NK-92 treated with Interleukin-12 subunit alpha and Interleukin-12 subunit beta, amount 100 ng/mL, for 24 hours (cell line): ENCODE measurements around the gene CARS2.
"Not testable (repeated sequence)": the region's sequence is repeated elsewhere in the genome, so short reads cannot be mapped to it uniquely, and the experiment has no call there.

ENCODE experiments used
- DNase-seq: peaks from one replicate; lab custom pipeline; 2025; lab: John Stamatoyannopoulos, UW

The CARS2 gene, protein sequence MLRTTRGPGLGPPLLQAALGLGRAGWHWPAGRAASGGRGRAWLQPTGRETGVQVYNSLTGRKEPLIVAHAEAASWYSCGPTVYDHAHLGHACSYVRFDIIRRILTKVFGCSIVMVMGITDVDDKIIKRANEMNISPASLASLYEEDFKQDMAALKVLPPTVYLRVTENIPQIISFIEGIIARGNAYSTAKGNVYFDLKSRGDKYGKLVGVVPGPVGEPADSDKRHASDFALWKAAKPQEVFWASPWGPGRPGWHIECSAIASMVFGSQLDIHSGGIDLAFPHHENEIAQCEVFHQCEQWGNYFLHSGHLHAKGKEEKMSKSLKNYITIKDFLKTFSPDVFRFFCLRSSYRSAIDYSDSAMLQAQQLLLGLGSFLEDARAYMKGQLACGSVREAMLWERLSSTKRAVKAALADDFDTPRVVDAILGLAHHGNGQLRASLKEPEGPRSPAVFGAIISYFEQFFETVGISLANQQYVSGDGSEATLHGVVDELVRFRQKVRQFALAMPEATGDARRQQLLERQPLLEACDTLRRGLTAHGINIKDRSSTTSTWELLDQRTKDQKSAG

DNA sequence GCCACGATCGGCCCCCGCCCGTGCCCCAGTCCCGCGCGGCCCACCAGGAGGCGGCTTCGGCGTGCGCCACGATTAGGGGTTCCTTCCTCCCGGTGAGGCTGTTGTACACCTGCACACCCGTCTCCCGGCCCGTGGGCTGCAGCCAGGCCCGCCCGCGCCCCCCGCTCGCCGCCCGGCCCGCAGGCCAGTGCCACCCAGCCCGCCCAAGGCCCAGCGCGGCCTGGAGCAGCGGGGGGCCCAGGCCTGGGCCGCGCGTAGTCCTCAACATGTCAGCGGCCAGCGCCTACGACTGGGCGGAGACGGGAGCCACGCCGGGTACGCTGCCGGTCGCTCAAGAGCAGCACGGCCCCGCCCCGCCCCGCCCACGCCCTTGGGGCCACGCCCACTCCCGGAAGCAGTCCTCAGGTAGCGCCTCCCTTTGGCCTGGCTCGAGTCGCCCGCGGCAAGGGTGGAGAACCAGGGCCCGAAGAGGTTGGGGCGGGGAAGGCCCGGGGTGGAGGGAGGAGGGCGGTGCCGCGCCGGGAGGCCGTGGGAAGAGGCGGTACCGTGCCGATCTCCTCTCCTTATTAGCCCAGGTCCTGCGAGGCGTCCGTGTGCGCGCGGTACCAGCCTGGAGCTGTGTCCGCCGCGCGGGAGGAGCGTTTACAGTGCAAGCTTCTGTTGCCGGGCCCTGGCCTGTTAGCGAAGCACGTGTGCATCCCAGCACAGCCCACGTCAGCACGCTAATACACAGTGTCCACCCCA, at the start of gene CARS2:
Gene CARS2 (minus strand): TSS at position 291 of the 744 bp plus-strand sequence. CDS start 23 bp downstream, at position 268.
- peak; percentile 97 for DNase-seq

DNA sequence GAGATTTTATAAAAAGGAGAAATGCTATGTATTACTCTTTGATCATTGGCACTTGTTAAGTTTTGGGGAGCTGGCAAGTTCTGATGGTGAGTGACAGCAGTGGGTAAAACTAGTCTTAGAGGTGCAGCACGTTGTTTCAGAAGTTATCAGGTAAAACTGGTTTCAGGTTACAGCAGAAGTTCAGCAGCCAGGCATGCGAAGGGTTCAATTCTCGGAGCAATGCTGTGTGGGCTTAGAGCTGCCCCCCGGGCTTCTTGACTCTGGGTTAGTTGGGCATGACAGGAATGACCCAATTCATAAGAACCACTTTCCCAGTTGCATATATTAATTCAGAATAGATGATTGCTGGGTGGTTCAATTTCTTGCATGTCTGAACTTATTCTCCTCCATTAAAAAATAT, 42.4 kb upstream of the CARS2 start:
- no peak for DNase-seq

DNA sequence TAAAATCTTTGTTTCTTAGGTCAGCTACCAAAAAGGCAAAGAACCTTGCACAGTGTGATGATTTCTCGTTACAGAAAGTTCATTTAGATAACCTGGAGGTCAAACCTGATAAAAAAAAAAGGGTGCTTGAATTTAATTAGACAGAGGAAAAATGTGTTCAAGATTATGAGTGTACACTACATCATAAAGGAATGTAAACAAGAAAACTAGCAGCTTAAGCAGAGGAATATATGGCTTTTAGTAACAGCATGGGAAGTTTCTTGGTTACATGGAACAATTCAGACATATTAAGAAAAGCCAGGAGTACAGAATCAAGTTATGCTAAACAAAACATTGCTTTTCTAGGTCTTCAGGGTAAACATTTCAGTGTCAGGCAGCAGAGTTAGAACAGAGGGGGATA, 40.5 kb upstream of the CARS2 start:
- DNase-seq = no peak

DNA sequence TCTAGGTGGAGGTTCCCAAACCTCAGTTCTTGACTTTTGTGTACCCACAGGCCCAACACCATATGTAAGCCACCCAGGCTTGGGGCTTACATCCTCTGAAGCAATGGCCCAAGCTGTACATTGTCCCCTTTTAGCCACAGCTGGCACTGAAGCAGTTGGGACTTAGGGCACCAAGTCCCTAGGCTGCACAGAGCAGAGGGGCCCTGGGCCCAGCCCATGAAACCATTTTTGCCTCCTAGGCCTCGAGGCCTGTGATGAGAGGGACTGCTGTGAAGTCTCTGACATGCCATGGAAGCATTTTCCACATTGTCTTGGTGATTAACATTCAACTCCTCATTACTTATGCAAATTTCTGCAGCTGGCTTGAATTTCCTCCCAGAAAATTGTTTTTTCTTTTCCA, 37.8 kb upstream of the CARS2 start:
- no peak for DNase-seq

DNA sequence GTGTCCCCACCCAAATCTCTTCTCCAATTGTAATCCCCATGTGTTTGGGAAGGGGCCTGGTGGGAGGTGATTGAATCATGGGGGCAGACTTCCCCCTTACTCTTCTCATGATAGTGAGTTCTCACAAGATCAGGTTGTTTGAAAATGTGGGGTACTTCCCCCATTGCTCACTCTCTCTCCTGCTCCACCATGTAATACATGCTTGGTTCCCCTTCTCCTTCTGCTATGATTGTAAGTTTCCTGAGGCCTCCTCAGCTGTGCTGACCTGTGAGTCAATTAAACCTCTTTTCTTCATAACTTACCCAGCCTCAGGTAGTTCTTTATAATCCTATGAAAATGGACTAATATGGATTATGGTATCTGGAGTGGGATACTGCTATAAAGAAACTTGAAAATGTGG, 31.6 kb upstream of the CARS2 start:
- DNase-seq = no peak

DNA sequence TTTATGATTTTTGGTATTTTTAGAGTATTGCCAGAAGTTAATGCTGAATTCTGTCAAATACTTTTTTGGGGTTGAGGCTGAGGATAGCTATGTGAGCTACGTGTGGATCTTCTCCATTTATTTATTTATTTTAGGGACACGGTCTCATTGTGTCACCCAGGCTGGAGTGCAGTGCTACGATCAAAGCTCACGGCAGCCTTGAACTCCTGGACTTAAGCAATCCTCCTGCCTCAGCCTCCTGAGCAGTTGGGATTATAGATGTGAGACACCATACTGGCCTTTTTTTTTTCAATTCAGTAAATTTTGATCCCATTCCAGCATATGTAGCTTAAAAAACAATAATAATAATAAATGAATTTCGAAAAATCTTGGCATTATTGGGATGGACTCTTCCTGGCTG, 28.6 kb upstream of the CARS2 start:
- DNase-seq = no peak

DNA sequence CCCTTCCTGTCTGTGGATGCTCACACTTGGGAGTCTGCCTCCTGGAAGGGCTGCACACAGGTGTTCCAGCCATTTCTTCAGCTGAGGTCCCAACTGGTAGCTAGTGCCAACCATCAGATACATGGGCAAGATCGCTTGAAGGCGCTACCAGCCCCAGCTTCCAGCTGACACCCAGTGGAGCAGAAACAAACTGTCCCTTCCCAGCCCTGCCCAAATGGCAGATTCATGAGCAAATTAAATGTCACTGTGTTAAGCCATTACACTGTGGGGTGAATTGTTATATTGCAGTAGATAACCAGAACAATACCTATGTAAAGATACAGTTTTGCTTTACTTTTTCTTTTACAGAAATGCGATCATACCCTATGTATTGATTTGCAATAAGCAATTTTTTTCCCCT, 25.2 kb upstream of the CARS2 start:
- no peak for DNase-seq

DNA sequence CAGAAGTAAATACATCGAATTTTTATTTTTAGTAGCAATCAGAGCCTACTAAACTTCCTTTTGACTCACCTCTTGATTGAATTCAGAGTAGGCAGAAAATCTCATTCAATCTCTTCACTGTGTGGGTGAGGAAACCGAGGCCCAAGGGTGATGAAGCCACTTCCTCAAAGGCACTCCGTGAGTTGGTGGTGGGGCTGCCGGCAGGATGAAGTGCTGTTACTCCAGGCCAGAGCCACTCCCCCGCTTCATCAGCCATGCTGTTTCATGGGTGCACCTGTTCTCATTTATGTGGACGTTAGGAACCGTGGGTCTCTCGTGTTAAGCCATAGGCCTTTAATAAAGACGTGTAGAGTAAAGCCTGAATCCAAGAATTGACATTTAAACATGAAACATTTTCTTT, 20.8 kb upstream of the CARS2 start:
- DNase-seq = peak; percentile 69

DNA sequence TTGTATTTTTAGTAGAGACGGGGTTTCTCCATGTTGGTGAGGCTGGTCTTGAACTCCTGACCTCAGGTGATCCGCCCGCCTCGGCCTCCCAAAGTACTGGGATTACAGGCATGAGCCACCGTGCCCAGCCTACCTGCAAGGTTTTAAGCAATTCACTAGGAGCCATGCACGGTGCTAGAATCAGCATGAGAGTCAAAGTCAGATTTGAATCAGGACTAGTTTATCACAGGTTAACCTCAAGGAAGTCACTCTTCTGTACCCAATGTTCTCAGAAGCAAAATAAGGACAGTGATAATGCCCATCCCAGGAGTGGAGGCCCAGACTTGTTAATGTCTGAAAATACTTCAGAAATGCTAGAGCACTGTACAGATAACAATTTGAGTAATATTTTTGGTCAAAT, 20.2 kb upstream of the CARS2 start:
- not testable (repeated sequence) for DNase-seq

DNA sequence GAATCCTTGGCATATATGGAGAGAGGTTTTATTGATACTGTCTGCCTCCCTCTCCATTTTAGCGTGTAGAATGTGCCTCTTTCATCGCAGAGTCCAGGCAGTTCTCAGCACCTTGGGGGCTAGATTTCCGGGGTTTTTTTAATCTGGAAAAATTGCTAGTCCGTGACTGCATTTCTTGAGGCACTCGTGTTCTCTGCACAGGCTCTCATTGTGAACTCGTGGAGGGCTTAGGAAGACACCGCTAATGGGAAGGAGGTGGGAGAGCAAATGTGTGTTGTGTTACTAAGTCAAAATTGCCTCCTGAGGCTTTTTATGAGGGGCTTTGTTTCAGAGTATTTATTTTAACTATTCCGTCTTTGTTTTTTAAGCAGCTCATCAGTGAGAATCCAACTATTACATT, 17.7 kb upstream of the CARS2 start:
- no peak for DNase-seq

DNA sequence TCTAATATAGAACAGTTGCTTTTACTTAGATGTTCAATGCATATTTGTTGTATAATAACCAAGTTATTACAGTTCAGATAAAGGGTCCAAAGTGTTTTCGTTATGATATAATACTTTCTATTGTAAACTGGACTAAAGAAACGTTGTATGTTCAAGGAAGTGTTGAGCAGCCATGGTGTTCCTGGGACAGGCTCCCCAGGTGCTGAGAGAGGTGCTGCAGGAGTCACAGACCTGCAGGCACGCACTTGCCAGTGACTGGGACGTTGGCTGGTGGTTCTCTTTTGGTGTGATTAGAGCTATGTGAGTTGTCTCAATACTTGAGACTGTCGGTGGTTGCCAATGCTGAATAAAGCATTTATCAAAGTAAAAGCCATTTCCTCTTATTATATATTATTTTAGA, 17.1 kb upstream of the CARS2 start:
- DNase-seq = no peak

DNA sequence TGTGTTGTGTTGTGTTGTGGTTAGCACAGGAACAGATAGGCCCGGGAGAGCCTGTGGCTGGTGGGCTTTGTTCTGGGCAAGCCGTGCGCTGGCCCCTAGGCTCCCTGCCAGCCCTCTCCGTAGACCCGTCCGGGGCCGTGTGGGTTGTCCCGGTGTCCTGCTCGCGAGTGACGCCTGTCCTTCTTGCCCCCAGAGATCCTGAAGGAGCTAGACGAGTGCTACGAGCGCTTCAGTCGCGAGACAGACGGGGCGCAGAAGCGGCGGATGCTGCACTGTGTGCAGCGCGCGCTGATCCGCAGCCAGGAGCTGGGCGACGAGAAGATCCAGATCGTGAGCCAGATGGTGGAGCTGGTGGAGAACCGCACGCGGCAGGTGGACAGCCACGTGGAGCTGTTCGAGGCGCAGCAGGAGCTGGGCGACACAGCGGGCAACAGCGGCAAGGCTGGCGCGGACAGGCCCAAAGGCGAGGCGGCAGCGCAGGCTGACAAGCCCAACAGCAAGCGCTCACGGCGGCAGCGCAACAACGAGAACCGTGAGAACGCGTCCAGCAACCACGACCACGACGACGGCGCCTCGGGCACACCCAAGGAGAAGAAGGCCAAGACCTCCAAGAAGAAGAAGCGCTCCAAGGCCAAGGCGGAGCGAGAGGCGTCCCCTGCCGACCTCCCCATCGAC, 13.3 kb upstream of the CARS2 start:
- no peak for DNase-seq

DNA sequence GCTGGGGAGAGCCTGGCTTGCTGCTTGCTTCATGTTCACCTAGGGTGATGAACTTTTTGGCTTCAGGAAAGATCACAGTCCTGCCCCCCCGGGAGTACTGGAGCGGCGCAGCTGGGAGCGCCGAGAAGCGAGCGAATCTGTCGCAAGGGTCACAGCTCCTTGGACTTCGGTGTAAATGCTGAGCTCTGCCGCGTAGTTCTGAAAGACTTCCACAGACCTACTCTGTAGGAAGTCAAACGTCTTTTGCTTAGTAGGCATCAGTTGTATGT, 10.3 kb upstream of the CARS2 start:
- DNase-seq = no peak

DNA sequence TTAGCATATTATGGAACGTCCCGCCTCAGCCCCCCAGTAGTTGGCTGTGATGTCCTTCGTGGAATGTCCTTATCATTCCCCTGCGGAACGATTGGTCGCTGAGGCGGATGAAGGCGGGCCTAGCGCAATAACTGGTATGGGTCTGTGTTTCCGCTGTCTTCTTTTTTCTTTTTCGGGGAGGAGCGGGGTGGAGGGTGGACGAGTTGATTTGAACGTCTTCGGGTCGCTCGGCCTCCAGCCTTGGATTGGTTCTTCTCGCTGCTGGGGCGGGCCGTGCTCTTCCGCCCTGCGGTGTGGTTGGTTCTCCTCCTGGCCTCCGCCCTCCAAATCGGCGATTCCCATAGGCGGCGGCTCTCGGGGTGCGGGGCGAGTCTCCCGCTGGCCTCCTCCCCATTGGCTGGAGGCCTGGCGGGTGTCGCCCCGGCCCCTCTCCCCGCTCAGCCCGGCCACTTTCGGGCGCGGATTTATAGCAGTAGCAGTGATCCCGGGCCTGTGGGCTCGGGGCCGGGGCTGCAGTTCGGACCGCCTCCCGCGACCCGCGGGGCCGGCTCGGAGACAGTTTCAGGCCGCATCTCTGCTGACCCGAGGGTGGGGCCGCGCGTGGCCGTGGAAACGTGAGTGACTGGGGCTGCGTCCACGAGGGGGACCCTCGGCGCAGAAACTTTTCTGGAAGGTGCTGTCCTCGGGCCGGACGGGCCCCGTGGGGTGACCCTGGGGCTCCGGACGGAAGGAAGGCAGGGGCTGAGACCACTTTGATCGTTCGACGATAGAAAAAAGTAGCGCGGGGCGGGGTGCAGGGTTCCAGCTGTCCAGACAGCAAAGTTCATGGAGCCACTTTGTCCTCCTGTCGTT, 9.7 kb upstream of the CARS2 start:
- DNase-seq = peak; percentile 100

DNA sequence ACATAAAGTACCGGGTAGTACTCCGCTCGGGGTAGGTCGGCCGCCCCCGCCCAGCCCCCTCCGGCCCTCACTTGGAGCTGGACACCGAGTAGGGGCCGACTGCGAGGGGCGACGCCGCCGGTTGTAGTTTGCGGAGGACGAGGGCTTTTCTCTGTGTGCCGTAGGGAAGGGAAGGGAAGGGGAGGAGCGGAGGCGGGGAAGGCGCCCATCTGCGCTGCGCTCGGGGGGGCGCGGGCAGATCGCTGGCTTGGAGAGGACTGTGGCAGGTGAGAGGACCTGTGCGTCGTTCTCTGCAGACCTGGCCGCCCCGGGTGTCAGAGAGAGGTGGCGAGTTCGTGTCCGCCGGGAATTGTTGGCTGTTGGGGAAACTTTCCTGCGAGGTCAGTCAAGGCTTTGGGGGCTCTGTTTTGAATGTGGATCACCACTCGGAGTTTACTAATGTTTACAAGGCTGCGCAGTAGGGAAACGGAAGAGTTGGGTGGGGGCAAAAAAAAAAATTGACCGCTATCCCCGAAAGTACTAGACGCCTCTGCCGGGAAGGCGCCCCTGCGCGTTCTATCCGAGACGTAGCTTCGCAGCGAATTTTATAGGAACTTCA, 9.0 kb upstream of the CARS2 start:
- peak; percentile 78 for DNase-seq

DNA sequence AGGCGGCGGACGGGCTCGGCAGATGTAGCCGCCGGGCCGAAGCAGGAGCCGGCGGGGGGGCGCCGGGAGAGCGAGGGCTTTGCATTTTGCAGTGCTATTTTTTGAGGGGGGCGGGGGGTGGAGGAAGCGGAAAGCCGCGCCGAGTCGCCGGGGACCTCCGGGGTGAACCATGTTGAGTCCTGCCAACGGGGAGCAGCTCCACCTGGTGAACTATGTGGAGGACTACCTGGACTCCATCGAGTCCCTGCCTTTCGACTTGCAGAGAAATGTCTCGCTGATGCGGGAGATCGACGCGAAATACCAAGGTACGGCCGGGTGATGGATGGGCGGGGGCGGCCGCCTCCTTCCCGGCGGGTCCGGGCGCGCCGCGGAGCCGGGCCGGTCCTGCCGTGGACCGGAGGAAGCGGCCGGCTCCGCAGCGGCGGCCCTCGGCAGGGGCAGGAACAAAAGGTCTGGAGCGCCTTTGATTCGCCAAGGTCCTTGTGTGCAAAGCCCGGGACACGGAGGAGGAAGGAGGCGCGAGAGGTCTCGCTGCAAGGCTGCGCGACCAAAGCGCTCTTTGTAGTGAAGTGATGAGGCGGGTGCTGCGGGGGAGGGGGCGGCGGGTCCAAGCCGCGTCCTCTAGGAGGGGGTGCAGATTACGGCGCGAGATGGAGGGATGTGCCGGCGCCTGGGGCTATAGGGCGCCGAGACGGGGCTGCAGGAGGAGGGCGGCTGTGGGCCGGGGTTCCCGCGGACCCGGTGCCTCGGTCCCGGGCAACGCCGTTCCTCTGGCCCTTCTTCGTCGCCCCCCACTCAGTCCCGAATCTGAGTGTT, 8.3 kb upstream of the CARS2 start:
- DNase-seq = peak; percentile 65

DNA sequence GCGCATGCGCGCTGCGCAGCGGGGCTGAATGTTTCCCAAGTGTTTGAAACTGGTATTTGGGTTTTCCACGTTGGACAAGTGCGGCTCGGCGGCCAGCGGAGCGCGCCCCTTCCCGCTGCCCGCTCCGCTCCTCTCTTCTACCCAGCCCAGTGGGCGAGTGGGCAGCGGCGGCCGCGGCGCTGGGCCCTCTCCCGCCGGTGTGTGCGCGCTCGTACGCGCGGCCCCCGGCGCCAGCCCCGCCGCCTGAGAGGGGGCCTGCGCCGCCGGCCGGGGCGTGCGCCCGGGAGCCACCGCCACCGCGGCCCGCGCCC, 7.7 kb upstream of the CARS2 start, which contains the start of gene ING1:
Gene ING1 (plus strand): TSS at position 59 of the 311 bp plus-strand sequence. CDS start 450 bp downstream, outside the sequence.
- DNase-seq = no peak

DNA sequence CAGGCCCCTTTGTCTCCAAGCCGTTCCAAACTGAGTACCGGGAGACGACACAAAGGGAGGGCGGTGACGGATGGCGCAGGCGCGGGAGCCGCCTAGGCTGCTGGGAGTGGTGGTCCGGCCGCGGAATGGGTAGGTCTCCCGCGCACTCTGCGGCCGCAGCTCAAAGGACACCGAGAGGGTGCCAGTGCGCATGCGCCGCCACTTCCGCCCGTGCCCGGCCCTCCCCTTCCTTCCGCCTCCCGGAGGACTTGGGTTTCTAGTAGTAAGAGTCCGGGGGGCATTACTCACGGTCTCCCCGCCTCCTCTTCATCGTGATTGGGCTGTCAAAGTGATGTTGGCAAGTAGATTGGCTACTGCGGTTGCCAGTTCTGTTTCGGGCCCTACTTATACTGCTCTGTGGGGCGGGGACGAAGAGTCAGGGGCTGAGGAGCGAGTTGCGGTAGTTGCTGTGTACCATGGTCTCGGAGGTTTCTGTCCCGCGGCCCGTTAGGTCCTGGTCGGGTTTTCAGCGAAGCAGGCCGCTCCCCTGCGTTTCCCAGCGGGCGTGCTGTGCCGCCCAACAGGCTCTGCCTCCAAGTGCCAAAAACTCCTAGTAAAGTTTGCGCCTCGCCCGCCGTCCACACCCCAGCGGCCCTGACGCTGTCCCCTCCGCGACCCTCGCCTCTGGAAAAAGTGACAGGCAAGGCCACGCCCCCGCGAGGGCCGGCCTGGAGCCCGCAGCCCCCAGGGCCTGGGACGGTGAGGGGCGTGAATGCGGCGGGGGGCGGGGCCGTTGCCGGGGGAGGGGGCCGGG, 7.1 kb upstream of the CARS2 start:
- peak; percentile 99 for DNase-seq

DNA sequence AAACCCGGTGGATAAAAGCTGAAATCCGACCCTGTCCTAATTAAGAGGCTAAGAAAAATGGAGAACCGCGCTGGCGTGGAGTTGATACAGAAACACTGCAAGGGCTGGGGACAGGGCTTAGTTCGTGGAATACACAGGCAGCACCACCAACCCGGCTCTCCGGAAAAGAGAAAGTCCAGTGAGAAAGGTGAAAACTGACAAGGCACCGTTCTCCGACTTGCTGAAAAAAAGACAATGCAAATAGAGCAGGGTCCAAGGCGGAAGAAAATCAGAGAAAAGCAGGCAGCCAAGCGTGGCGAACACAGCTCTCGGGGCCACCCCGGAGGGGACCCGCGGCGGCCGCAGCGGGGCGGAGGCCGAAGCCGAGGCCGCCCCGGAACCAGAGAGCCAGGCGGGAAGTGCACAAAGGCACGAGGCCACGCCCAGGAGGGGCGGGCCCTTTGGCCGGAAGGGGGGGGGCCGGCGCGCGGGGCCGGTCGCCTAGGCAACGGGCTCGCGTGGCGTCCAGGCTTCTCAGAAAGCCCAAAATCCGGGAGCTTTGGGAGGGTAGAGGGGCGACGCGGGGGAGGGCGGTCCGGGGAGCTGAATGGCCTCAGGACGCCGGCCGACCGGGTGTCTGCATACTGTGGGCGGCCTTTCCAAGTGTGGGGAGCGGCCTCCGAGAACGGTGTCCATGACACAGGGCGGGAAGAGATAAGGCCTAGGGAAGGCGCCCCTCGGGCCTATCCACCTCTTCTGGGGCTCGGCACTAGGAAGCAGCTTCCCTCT, 6.3 kb upstream of the CARS2 start:
- peak; percentile 83 for DNase-seq
